Caco-2 (cell line): ENCODE data around the gene APLN. TPM values are rescaled to one million over a fixed set of nuclear protein-coding genes. Genes with fewer than 3 reads are reported as not detected.

Experiments used
- BruUV-seq: library from RNA; stranded (reverse); fragments of 400-500 nt; replicated peaks from 2 replicates; lab custom pipeline; 2021; lab: Mats Ljungman, UMichigan
- CTCF ChIA-PET: fragments of 300-600 bp; sonication (Branson Sonifier 250); formaldehyde crosslinking; loops from one replicate; lab custom pipeline; 2022; ENCODE audit warnings: antibody characterized with exemption; lab: Charles Lee
- POLR2A ChIA-PET: fragments of 300-600 bp; sonication (Branson Sonifier 250); formaldehyde crosslinking; loops from one replicate; lab custom pipeline; 2022; ENCODE audit warnings: antibody characterized with exemption; lab: Charles Lee
- DNase-seq, 2 experiments: peaks; one replicate each; pipeline versions ENCODE4 v3.0.0 to v3.0.0-alpha.2; 2020 to 2022
- H3K27me3 ChIP-seq: replicated peaks from 2 replicates; pipeline ENCODE4 v1.6.0; 2011; ENCODE audit warnings: low read length; ENCODE audit not compliant: control insufficient read depth, insufficient read depth
- H3K36me3 ChIP-seq: 2 replicates; pipeline ENCODE4 v1.5.1; 2011; ENCODE audit warnings: low read length; ENCODE audit not compliant: control insufficient read depth, insufficient read depth
- H3K4me1 ChIP-seq: fragments of 250-450 bp; sonication (Bioruptor Pico); 2 replicates; pipeline ENCODE4 v1.5.1; 2020; ENCODE audit warnings: mild to moderate bottlenecking
- H3K4me3 ChIP-seq: 2 replicates; pipeline ENCODE4 v1.5.1; 2011; ENCODE audit warnings: low read depth, mild to moderate bottlenecking, control low read depth, low read length
- H3K9me3 ChIP-seq: fragments of 250-450 bp; sonication (Bioruptor Pico); 2 replicates; pipeline ENCODE4 v1.5.1; 2020; ENCODE audit warnings: mild to moderate bottlenecking, moderate library complexity
- H3K27ac Mint-ChIP-seq: one replicate; pipeline ENCODE4 v1.8.0; 2022; ENCODE audit warnings: mixed read lengths; ENCODE audit not compliant: unreplicated experiment
- H3K27me3 Mint-ChIP-seq: one replicate; pipeline ENCODE4 v1.8.0; 2022; ENCODE audit warnings: mixed read lengths; ENCODE audit not compliant: insufficient read depth, unreplicated experiment
- H3K36me3 Mint-ChIP-seq: one replicate; pipeline ENCODE4 v1.8.0; 2022; ENCODE audit warnings: mild to moderate bottlenecking, mixed read lengths; ENCODE audit not compliant: insufficient read depth, unreplicated experiment
- H3K4me1 Mint-ChIP-seq: one replicate; pipeline ENCODE4 v1.8.0; 2022; ENCODE audit warnings: low read depth, mixed read lengths; ENCODE audit not compliant: unreplicated experiment
- H3K4me3 Mint-ChIP-seq: one replicate; pipeline ENCODE4 v1.8.0; 2022; ENCODE audit warnings: mild to moderate bottlenecking, moderate library complexity, mixed read lengths; ENCODE audit not compliant: unreplicated experiment
- H3K9me3 Mint-ChIP-seq: one replicate; pipeline ENCODE4 v1.8.0; 2022; ENCODE audit warnings: mixed read lengths; ENCODE audit not compliant: unreplicated experiment
- CTCF ChIP-seq, 2 experiments: fragments of 200-600 bp in 1 of 2; IDR thresholded peaks; 1 replicate in 1 of 2; 2 replicates in 1 of 2; pipeline versions ENCODE4 v1.5.1 to v1.8.0; 2011 to 2022; ENCODE audit warnings: antibody characterized with exemption in 1 of 2, control low read depth in 1 of 2, inconsistent platforms in 1 of 2, low read depth in 1 of 2, low read length in 1 of 2, mild to moderate bottlenecking in 1 of 2, moderate library complexity in 1 of 2; ENCODE audit not compliant: insufficient read depth in 1 of 2, severe bottlenecking in 1 of 2, unreplicated experiment in 1 of 2
- intact Hi-C: fragments of 100-400 bp; cut with micrococcal nuclease; formaldehyde crosslinking; loops from one replicate; pipeline ENCODE4 v1.10.0; 2022; ENCODE audit not compliant: unreplicated experiment
- total RNA-seq: library from RNA; stranded (reverse); gene quantifications from 2 replicates; pipeline ENCODE4 v1.2.3, GENCODE V29; 2022

Gene APLN
- total RNA-seq, 1 experiment from 2014 or later: 0.20 TPM

- H3K27me3 Mint-ChIP-seq: no peaks in the 10 kb centered on the region
- H3K4me1 Mint-ChIP-seq: no peaks in the 10 kb centered on the region
- no TSS peak for BruUV-seq
- Histone ChIP-seq H3K4me3 (no peak overlapping the region), H3K36me3 (no peaks in the 10 kb centered on the region), H3K9me3 (no peaks in the 10 kb centered on the region), H3K27me3 (no peaks in the 10 kb centered on the region), H3K4me1 (no peaks in the 10 kb centered on the region)
- H3K4me3 Mint-ChIP-seq: no peak overlapping the region
- no peak overlapping the region for H3K27ac Mint-ChIP-seq
- ChIA-PET POLR2A (no interaction called here), CTCF (no interaction called here)
- H3K36me3 Mint-ChIP-seq: no peaks in the 10 kb centered on the region
- no peak for DNase-seq
- TF ChIP-seq CTCF (IDR thresholded peaks at IDR 0.05; ENCODE audit: insufficient read depth in 1 of 2, low read depth in 1 of 2, low read length in 1 of 2, severe bottlenecking in 1 of 2, unreplicated experiment in 1 of 2): no peak
- H3K9me3 Mint-ChIP-seq: no peaks in the 10 kb centered on the region
- intact Hi-C loops: no loop called here
Measured at GRCh38 chrX:129641469-129641868, 13.3 kb downstream of the APLN start.

GRCh38 chrX:129640737-129641136 lies 14.0 kb downstream of the APLN start:
- no TSS peak for BruUV-seq
- Histone ChIP-seq H3K4me3 (no peak overlapping the region), H3K4me1 (no peaks in the 10 kb centered on the region), H3K9me3 (no peaks in the 10 kb centered on the region), H3K36me3 (no peaks in the 10 kb centered on the region), H3K27me3 (no peaks in the 10 kb centered on the region)
- CTCF ChIA-PET: no interaction called here
- Mint-ChIP-seq H3K4me3 (no peak overlapping the region), H3K27me3 (no peaks in the 10 kb centered on the region), H3K4me1 (no peaks in the 10 kb centered on the region), H3K27ac (no peak overlapping the region), H3K36me3 (no peaks in the 10 kb centered on the region), H3K9me3 (no peaks in the 10 kb centered on the region)
- TF ChIP-seq CTCF (IDR thresholded peaks at IDR 0.05; ENCODE audit: insufficient read depth in 1 of 2, low read depth in 1 of 2, low read length in 1 of 2, severe bottlenecking in 1 of 2, unreplicated experiment in 1 of 2): no peak
- DNase-seq: no peak
- intact Hi-C loops: no loop called here
- POLR2A ChIA-PET: no interaction called here

- no peaks in the 10 kb centered on the region for H3K9me3 ChIP-seq
Measured at GRCh38 chrX:129638917-129639316, 15.8 kb downstream of the APLN start.

More at GRCh38 chrX:129638917-129639316, 15.8 kb downstream of the APLN start:
- H3K9me3 Mint-ChIP-seq: no peaks in the 10 kb centered on the region
- Histone ChIP-seq H3K4me3 (no peak overlapping the region), H3K27me3 (no peaks in the 10 kb centered on the region), H3K36me3 (no peaks in the 10 kb centered on the region), H3K4me1 (no peaks in the 10 kb centered on the region)
- CTCF ChIA-PET: no interaction called here
- H3K4me1 Mint-ChIP-seq: no peaks in the 10 kb centered on the region
- no TSS peak for BruUV-seq
- H3K27me3 Mint-ChIP-seq: no peaks in the 10 kb centered on the region
- POLR2A ChIA-PET: no interaction called here
- H3K36me3 Mint-ChIP-seq: no peaks in the 10 kb centered on the region
- H3K27ac Mint-ChIP-seq: no peak overlapping the region
- intact Hi-C loops: loop anchor here (10.0 kb wide), 1 partner anchor 186 kb away; no protein-coding TSS in a partner anchor
- DNase-seq: no peak
- TF ChIP-seq CTCF (IDR thresholded peaks at IDR 0.05; ENCODE audit: insufficient read depth in 1 of 2, low read depth in 1 of 2, low read length in 1 of 2, severe bottlenecking in 1 of 2, unreplicated experiment in 1 of 2): no peak
- no peak overlapping the region for H3K4me3 Mint-ChIP-seq
